ENCODE data around the gene TRIP11. TPM values are rescaled to one million over a fixed set of nuclear protein-coding genes. Genes with fewer than 3 reads are reported as not detected.

TRIP11 gene
- total and polyA plus RNA-seq, 2 of the 13 experiments (the other 11 are each of a cell fraction or from before 2014, with no cell fraction given), result 10.9 to 32.8 TPM

GRCh38 chr14:91925727-91926121 is 114.1 kb downstream of the TRIP11 start:
- H4K20me1 ChIP-seq (ENCODE audit: insufficient read depth, low read length), result no peaks in the 10 kb centered on the region
- no peaks in the 10 kb centered on the region for H3K4me1 ChIP-seq (ENCODE audit: insufficient read depth, low read length)
- H3K27me3 ChIP-seq (ENCODE audit: control insufficient read depth in 1 of 2, insufficient read depth in 2 of 2, low read length in 2 of 2), result no peaks in the 10 kb centered on the region
- FAIRE-seq, result no peak
- H3K4me3 ChIP-seq (replicated peaks in 1 of 3; ENCODE audit: insufficient read depth in 1 of 3, low read depth in 2 of 3, low read length in 3 of 3), result no peak overlapping the region
- H3K9ac ChIP-seq (ENCODE audit: insufficient read depth, low read depth, low read length), result no peak overlapping the region
- no peak for ATAC-seq
- CTCF ChIA-PET (ENCODE audit: low intra/inter-chr PET ratio, low total read pairs), result interaction anchor here (1.6 kb wide), 1 partner anchor 70 kb away, joined by 4 read pairs; no protein-coding TSS in a partner anchor
- no peak for DNase-seq (ENCODE audit: low spot score)
- no peak overlapping the region for H3K27ac ChIP-seq (ENCODE audit: extremely low read length, insufficient read depth, low read length)
- BruUV-seq (replicated peaks), result no TSS peak
- 94% methylated on average over 9 of the region's 10 CpGs for WGBS (ENCODE audit: low lambda C conversion rate)
- H3K4me2 ChIP-seq (ENCODE audit: low read depth, low read length), result no peak overlapping the region
- intact Hi-C loops (cut with micrococcal nuclease; ENCODE audit: unreplicated experiment) (no loop called here), in situ Hi-C loops (cut with HindIII; ENCODE audit: extremely low pct_ligation_motif_present, low pct_unique_long_range_greater_than_20kb) (no loop called here)
- H3K9me3 ChIP-seq (ENCODE audit: low read length), result no peaks in the 10 kb centered on the region
- TF ChIP-seq MTA1 (CRISPR knock-in tag; IDR thresholded peaks at IDR 0.05; ENCODE audit: borderline replicate concordance) (no peak), SMARCC2 (IDR thresholded peaks at IDR 0.05) (no peak), JUND (CRISPR knock-in tag; IDR thresholded peaks at IDR 0.05) (no peak), ATF2 (CRISPR knock-in tag; IDR thresholded peaks at IDR 0.05) (no peak), FOSL2 (CRISPR knock-in tag; IDR thresholded peaks at IDR 0.05) (no peak), ZZZ3 (CRISPR knock-in tag; IDR thresholded peaks at IDR 0.05; ENCODE audit: borderline replicate concordance) (no peak), ZNF580 (CRISPR knock-in tag; IDR thresholded peaks at IDR 0.05; ENCODE audit: borderline replicate concordance, low read depth) (no peak), PTBP1 (IDR thresholded peaks at IDR 0.05; ENCODE audit: low read depth, low read length, poor library complexity, severe bottlenecking) (no peak), IRF9 (CRISPR knock-in tag; IDR thresholded peaks at IDR 0.05; ENCODE audit: borderline replicate concordance) (no peak), ZBTB14 (CRISPR knock-in tag; IDR thresholded peaks at IDR 0.05) (no peak), BRCA1 (CRISPR knock-in tag; IDR thresholded peaks at IDR 0.05) (no peak), SP4 (CRISPR knock-in tag; IDR thresholded peaks at IDR 0.05) (no peak), ZNF446 (CRISPR knock-in tag; IDR thresholded peaks at IDR 0.05) (no peak), GLMP (CRISPR knock-in tag; IDR thresholded peaks at IDR 0.05; ENCODE audit: borderline replicate concordance) (no peak), SIX4 (CRISPR knock-in tag; IDR thresholded peaks at IDR 0.05) (no peak), ZSCAN31 (CRISPR knock-in tag; IDR thresholded peaks at IDR 0.05; ENCODE audit: low read depth) (no peak), ZFP1 (CRISPR knock-in tag; IDR thresholded peaks at IDR 0.05) (no peak)
- POLR2A ChIA-PET, result no interaction called here
- no peaks in the 10 kb centered on the region for H3K36me3 ChIP-seq (replicated peaks in 1 of 2; ENCODE audit: control insufficient read depth in 1 of 2, insufficient read depth in 2 of 2, low read length in 2 of 2)
- H2AFZ ChIP-seq (ENCODE audit: low read length), result no peak overlapping the region
- H3K79me2 ChIP-seq (ENCODE audit: insufficient read depth, low read length), result no peaks in the 10 kb centered on the region

Data from HepG2 (cell line).